Neural cell (in vitro differentiated cells): Measurements from ENCODE around the gene KRT76.

Source experiments
- CTCF ChIP-seq: fragments of 450-650 bp; IDR thresholded peaks from 2 replicates; pipeline ENCODE4 v1.5.1; 2014; ENCODE audit warnings: antibody characterized with exemption, mild to moderate bottlenecking, moderate library complexity; ENCODE audit not compliant: poor library complexity, severe bottlenecking
- EP300 ChIP-seq: fragments of 450-650 bp; conservative IDR thresholded peaks from 2 replicates; pipeline ENCODE4 v1.6.1; 2014; ENCODE audit warnings: antibody characterized with exemption, mild to moderate bottlenecking, moderate library complexity; ENCODE audit not compliant: poor library complexity, severe bottlenecking
- EZH2 ChIP-seq: fragments of 200-600, 300-800 bp; shearing (Covaris generic), sonication (generic); IDR thresholded peaks from 2 replicates; pipeline ENCODE4 v1.6.1; 2014; ENCODE audit warnings: antibody characterized with exemption, low read length, borderline replicate concordance, mild to moderate bottlenecking; ENCODE audit not compliant: insufficient read depth, poor library complexity, severe bottlenecking
- POLR2AphosphoS5 ChIP-seq: IDR thresholded peaks from 2 replicates; pipeline ENCODE4 v1.6.1; 2012
- SMC3 ChIP-seq: fragments of 450-650 bp; conservative IDR thresholded peaks from 2 replicates; pipeline ENCODE4 v1.6.1; 2014; ENCODE audit warnings: antibody characterized with exemption, mild to moderate bottlenecking, moderate library complexity; ENCODE audit not compliant: poor library complexity
- TAF1 ChIP-seq: IDR thresholded peaks from 2 replicates; pipeline ENCODE4 v1.6.1; 2012; ENCODE audit warnings: low read depth
- TF ChIP-seq, protein P1 (sequence below): IDR thresholded peaks from 2 replicates; pipeline ENCODE4 v1.6.1; 2012; ENCODE audit warnings: borderline replicate concordance

DNA sequence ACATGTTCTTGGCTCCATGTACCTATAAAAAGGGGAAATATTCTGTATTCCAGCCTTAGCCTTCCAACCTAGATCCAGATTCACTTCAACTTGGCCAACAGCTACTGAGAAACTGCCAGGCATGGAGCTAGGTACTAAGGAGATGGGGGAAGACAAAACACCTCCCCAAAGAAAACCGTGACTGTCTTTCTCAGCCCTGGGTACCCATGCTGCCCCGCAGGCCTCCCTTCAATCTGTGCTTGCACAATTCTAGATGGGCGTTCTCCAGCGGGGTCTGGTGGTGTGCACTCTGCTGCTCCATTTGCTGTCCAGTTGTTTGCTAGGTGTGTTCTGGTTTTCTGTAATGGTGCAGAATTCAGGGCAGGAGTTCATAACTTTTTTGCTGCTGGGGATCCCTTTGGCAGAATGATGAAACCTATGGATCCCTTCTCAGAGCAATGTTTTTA, 37.6 kb upstream of the KRT76 start:
- TF ChIP-seq TAF1 (no peak), EZH2 (no peak), CTCF (no peak), EP300 (no peak), POLR2AphosphoS5 (no peak), SMC3 (no peak)
- TF ChIP-seq, protein P1, sequence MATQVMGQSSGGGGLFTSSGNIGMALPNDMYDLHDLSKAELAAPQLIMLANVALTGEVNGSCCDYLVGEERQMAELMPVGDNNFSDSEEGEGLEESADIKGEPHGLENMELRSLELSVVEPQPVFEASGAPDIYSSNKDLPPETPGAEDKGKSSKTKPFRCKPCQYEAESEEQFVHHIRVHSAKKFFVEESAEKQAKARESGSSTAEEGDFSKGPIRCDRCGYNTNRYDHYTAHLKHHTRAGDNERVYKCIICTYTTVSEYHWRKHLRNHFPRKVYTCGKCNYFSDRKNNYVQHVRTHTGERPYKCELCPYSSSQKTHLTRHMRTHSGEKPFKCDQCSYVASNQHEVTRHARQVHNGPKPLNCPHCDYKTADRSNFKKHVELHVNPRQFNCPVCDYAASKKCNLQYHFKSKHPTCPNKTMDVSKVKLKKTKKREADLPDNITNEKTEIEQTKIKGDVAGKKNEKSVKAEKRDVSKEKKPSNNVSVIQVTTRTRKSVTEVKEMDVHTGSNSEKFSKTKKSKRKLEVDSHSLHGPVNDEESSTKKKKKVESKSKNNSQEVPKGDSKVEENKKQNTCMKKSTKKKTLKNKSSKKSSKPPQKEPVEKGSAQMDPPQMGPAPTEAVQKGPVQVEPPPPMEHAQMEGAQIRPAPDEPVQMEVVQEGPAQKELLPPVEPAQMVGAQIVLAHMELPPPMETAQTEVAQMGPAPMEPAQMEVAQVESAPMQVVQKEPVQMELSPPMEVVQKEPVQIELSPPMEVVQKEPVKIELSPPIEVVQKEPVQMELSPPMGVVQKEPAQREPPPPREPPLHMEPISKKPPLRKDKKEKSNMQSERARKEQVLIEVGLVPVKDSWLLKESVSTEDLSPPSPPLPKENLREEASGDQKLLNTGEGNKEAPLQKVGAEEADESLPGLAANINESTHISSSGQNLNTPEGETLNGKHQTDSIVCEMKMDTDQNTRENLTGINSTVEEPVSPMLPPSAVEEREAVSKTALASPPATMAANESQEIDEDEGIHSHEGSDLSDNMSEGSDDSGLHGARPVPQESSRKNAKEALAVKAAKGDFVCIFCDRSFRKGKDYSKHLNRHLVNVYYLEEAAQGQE = no peak
